ENCODE data around the gene ADAMTS17. TPM values are rescaled to one million over a fixed set of nuclear protein-coding genes. Genes with fewer than 3 reads are reported as not detected.

ADAMTS17 gene
- total RNA-seq, 1 experiment from 2014 or later, result 4.2 TPM

DNA sequence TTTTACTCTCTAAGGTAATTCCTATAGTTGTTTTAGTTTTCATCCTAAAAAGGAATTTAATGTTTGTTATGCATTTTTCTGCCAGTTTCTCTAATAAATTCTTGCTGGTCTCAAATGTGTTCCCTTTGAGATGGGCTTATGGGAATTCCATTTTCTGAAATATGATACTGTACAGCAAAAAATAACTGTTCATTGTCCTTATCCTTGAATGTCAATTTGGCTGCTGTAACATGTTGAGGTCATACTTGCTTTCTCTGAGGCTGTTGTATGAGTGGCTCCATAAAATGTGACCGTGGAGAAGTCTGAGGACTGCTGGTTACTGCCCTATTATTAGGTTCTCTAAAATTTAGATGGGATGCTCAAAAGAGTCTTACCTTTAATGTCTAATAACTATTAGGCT lies 266.5 kb downstream of the ADAMTS17 start:
- H3K27ac ChIP-seq (ENCODE audit: low read depth, low read length), result no peak overlapping the region
- CTCF ChIA-PET, result no interaction called here
- no peaks in the 10 kb centered on the region for H3K79me2 ChIP-seq (ENCODE audit: insufficient read depth, low read length)
- H3K9ac ChIP-seq (ENCODE audit: low read length), result no peak overlapping the region
- ATAC-seq (no peak), DNase-seq (ENCODE audit: low read depth, low spot score) (no peak)
- no TSS peak for BruUV-seq (replicated peaks)
- TF ChIP-seq CEBPB (IDR thresholded peaks at IDR 0.05; ENCODE audit: low read depth), result no peak
- TF ChIP-seq CBX3 (IDR thresholded peaks at IDR 0.05; ENCODE audit: low read depth), result no peak
- no peak for TF ChIP-seq SIN3A (IDR thresholded peaks at IDR 0.05; ENCODE audit: low read depth)
- TF ChIP-seq POLR2A (IDR thresholded peaks at IDR 0.05; ENCODE audit: borderline replicate concordance, extremely low read depth, insufficient read depth, insufficient read length), result no peak
- TF ChIP-seq EZH2 (IDR thresholded peaks at IDR 0.05), result no peak
- TF ChIP-seq FOSL1 (IDR thresholded peaks at IDR 0.05; ENCODE audit: low read depth), result no peak
- no peak for TF ChIP-seq EGR1 (IDR thresholded peaks at IDR 0.05; ENCODE audit: low read depth)
- TF ChIP-seq CTCF (IDR thresholded peaks at IDR 0.05 in 2 of 3, conservative IDR thresholded peaks at IDR 0.05 in 1 of 3; ENCODE audit: borderline replicate concordance in 1 of 3, insufficient read depth in 1 of 3, low read depth in 2 of 3, low read length in 2 of 3), result no peak
- no peak for TF ChIP-seq REST (IDR thresholded peaks at IDR 0.05; ENCODE audit: low read depth)
- no peak for TF ChIP-seq MAX (IDR thresholded peaks at IDR 0.05)
- no peak for TF ChIP-seq SP1 (IDR thresholded peaks at IDR 0.05; ENCODE audit: low read depth)
- TF ChIP-seq POLR2AphosphoS5 (IDR thresholded peaks at IDR 0.05; ENCODE audit: low read depth, low read length), result no peak
- no peak for TF ChIP-seq TCF7L2 (IDR thresholded peaks at IDR 0.05; ENCODE audit: borderline replicate concordance, extremely low read depth, insufficient read depth, insufficient read length)
- TF ChIP-seq ELF1 (IDR thresholded peaks at IDR 0.05; ENCODE audit: borderline replicate concordance, low read depth), result no peak
- no peak for TF ChIP-seq YY1 (IDR thresholded peaks at IDR 0.05; ENCODE audit: extremely low read depth, insufficient replicate concordance, low read depth, low read length)
- H3K4me2 ChIP-seq (ENCODE audit: low read length), result no peak overlapping the region
- no peaks in the 10 kb centered on the region for H3K27me3 ChIP-seq (ENCODE audit: insufficient read depth, low read length)
- RAD21 ChIA-PET (ENCODE audit: low non-redundant PET in 1 of 2, low total read pairs in 2 of 2, uncharacterized antibody in 2 of 2, unreplicated experiment in 2 of 2), result no interaction called here
- no peaks in the 10 kb centered on the region for H3K4me1 ChIP-seq (ENCODE audit: control insufficient read depth in 1 of 2, insufficient read depth in 2 of 2, low read length in 2 of 2)
- POLR2A ChIA-PET, result no interaction called here
- intact Hi-C loops (cut with micrococcal nuclease), result no loop called here
- H4K20me1 ChIP-seq (ENCODE audit: insufficient read depth), result no peaks in the 10 kb centered on the region
- no peak overlapping the region for H2AFZ ChIP-seq (ENCODE audit: low read depth, low read length, poor library complexity, severe bottlenecking)
- H3K4me3 ChIP-seq (replicated peaks in 1 of 2; ENCODE audit: low read depth in 1 of 2, low read length in 2 of 2), result no peak overlapping the region
- H3K9me3 ChIP-seq (ENCODE audit: control insufficient read depth in 1 of 2, insufficient read depth in 1 of 2, low read depth in 1 of 2, low read length in 2 of 2), result no peaks in the 10 kb centered on the region
- no peaks in the 10 kb centered on the region for H3K36me3 ChIP-seq (ENCODE audit: control insufficient read depth in 1 of 2, insufficient read depth in 2 of 2, low read length in 2 of 2)
- H3K9me2 ChIP-seq (ENCODE audit: insufficient read depth), result no peaks in the 10 kb centered on the region

Data from HCT116 (cell line).